ENCODE results near the gene SMPX.

Gene SMPX

DNA sequence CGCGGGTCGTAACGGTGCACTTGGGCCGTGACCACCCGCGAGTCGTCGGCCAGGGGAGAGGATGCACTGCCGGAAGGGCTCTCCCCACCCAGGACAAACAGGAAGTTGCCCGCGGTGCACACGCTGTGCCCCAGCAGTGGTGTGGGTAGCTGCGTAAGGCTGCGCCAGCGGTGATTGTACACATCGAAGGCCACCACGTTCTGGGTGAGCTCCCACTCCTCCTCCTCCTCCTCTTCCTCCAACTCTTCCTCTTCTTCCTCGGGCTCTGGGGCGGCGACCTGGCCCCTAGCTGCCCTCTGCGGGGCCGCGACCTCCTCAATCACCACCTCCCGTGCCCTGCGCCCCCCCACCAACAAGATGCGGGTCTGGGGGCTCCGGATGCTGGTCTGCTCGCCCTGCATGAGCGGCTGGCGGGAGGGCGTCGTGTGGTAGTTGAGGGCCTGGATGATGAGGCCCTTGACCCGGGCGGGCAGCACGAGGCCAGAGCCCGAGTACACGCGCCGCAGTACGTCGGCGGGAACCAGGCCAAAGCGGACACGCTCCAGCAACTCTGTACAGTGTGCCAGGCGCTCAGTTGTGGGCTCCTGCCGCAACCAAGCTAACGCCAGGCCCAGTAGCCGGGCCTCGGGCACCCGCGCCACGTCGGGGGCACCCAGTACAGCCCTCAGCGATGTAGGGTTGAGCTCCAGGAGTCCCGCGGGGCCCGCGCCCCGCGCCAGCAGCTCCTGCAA is 101.2 kb downstream of the SMPX start:
- DNase-seq: peak in 1 of 4 experiments; percentile 8

Measured in suppressor macrophage (primary cell).